GM18519 (cell line): ENCODE data around the gene TPRG1.

Experiments used
- ATAC-seq: cut with Tn5 transposase; IDR thresholded peaks from one replicate; pipeline ENCODE4 v1.9.1; 2021; ENCODE audit warnings: mild to moderate bottlenecking, moderate library complexity; ENCODE audit not compliant: unreplicated experiment, low FRiP score

TPRG1 gene

GRCh38 chr3:189171707-189172106, at the start of gene TPRG1:
Gene TPRG1, plus strand, starts transcription at chr3:189171971. Its CDS starts 35,414 bp downstream, at chr3:189207385.
- ATAC-seq: no peak

- ATAC-seq: no peak
Measured at GRCh38 chr3:189122110-189122509, 49.7 kb upstream of the TPRG1 start.

GRCh38 chr3:189122526-189123205, 49.1 kb upstream of the TPRG1 start:
- ATAC-seq: no peak

- no peak for ATAC-seq
Measured at GRCh38 chr3:189123595-189124387, 48.0 kb upstream of the TPRG1 start.

- ATAC-seq: no peak
Measured at GRCh38 chr3:189132231-189132671, 39.5 kb upstream of the TPRG1 start.

GRCh38 chr3:189132839-189133238, 38.9 kb upstream of the TPRG1 start:
- no peak for ATAC-seq

- no peak for ATAC-seq
Measured at GRCh38 chr3:189133768-189134167, 38.0 kb upstream of the TPRG1 start.

GRCh38 chr3:189137416-189137815, 34.4 kb upstream of the TPRG1 start:
- ATAC-seq: no peak

- no peak for ATAC-seq
Measured at GRCh38 chr3:189138901-189139610, 32.7 kb upstream of the TPRG1 start.

GRCh38 chr3:189139611-189139940, 32.2 kb upstream of the TPRG1 start:
- no peak for ATAC-seq

GRCh38 chr3:189142527-189142926, 29.2 kb upstream of the TPRG1 start:
- ATAC-seq: no peak

- no peak for ATAC-seq
Measured at GRCh38 chr3:189143321-189143720, 28.4 kb upstream of the TPRG1 start.

GRCh38 chr3:189143771-189144170, 28.0 kb upstream of the TPRG1 start:
- no peak for ATAC-seq

GRCh38 chr3:189144645-189145044, 27.1 kb upstream of the TPRG1 start:
- ATAC-seq: no peak

GRCh38 chr3:189146848-189147247, 24.9 kb upstream of the TPRG1 start:
- ATAC-seq: no peak

GRCh38 chr3:189148081-189148507, 23.7 kb upstream of the TPRG1 start:
- no peak for ATAC-seq

- no peak for ATAC-seq
Measured at GRCh38 chr3:189149203-189149602, 22.6 kb upstream of the TPRG1 start.

GRCh38 chr3:189157232-189158007, 14.4 kb upstream of the TPRG1 start:
- ATAC-seq: no peak

GRCh38 chr3:189158034-189158433, 13.7 kb upstream of the TPRG1 start:
- no peak for ATAC-seq

- no peak for ATAC-seq
Measured at GRCh38 chr3:189160519-189161309, 11.1 kb upstream of the TPRG1 start.
